ENCODE results near the gene ELOVL2.

The ELOVL2 gene

GRCh38 chr6:10977231-10977968, 66.7 kb downstream of the ELOVL2 start:
- DNase-seq (ENCODE audit: low spot score): no peak

GRCh38 chr6:10976571-10976970, 67.5 kb downstream of the ELOVL2 start:
- no peak for DNase-seq (ENCODE audit: low spot score)

GRCh38 chr6:10972196-10972595, 71.9 kb downstream of the ELOVL2 start:
- DNase-seq (ENCODE audit: low spot score): no peak

GRCh38 chr6:10970731-10971130, 73.4 kb downstream of the ELOVL2 start:
- DNase-seq (ENCODE audit: low spot score): no peak

- DNase-seq (ENCODE audit: low spot score): no peak
These were observed 75.3 kb downstream of the ELOVL2 start for GRCh38 chr6:10968776-10969175.

- no peak for DNase-seq (ENCODE audit: low spot score)
These were observed 79.4 kb downstream of the ELOVL2 start for GRCh38 chr6:10964684-10965083.

- DNase-seq (ENCODE audit: low spot score): no peak
These were observed 81.0 kb downstream of the ELOVL2 start for GRCh38 chr6:10963113-10963512.

GRCh38 chr6:10962673-10963072, 81.4 kb downstream of the ELOVL2 start:
- peak; percentile 33 for DNase-seq (ENCODE audit: low spot score)

- DNase-seq (ENCODE audit: low spot score): no peak
These were observed 82.3 kb downstream of the ELOVL2 start for GRCh38 chr6:10961837-10962236.

GRCh38 chr6:10960171-10960570, 83.9 kb downstream of the ELOVL2 start:
- no peak for DNase-seq (ENCODE audit: low spot score)

- no peak for DNase-seq (ENCODE audit: low spot score)
These were observed 86.7 kb downstream of the ELOVL2 start for GRCh38 chr6:10957414-10957886.

- DNase-seq (ENCODE audit: low spot score): no peak
These were observed 87.3 kb downstream of the ELOVL2 start for GRCh38 chr6:10956776-10957175.

GRCh38 chr6:10954590-10955010, 89.5 kb downstream of the ELOVL2 start:
- peak; percentile 73 for DNase-seq (ENCODE audit: low spot score)

GRCh38 chr6:10951675-10952282, 92.3 kb downstream of the ELOVL2 start:
- DNase-seq (ENCODE audit: low spot score): peak; percentile 43

- DNase-seq (ENCODE audit: low spot score): no peak
These were observed 94.3 kb downstream of the ELOVL2 start for GRCh38 chr6:10949579-10950490.

GRCh38 chr6:10947966-10948365, 96.1 kb downstream of the ELOVL2 start:
- DNase-seq (ENCODE audit: low spot score): no peak

GRCh38 chr6:10945845-10946244, 98.3 kb downstream of the ELOVL2 start:
- DNase-seq (ENCODE audit: low spot score): no peak

GRCh38 chr6:10939840-10940239, 104.3 kb downstream of the ELOVL2 start:
- DNase-seq (ENCODE audit: low spot score): no peak

- no peak for DNase-seq (ENCODE audit: low spot score)
These were observed 111.0 kb downstream of the ELOVL2 start for GRCh38 chr6:10933126-10933525.
